HepG2 (cell line): ENCODE measurements around the gene NSUN6. TPM values are rescaled to one million over a fixed set of nuclear protein-coding genes. Genes with fewer than 3 reads are reported as not detected.

Source experiments
- ATAC-seq: fragments of 200-7000 bp; cut with Tn5 transposase; 3 replicates; pipeline ENCODE4 v1.9.1; 2020; ENCODE audit warnings: mild to moderate bottlenecking, moderate library complexity
- BruUV-seq: library from RNA; stranded (reverse); fragments of 400-500 nt; replicated peaks from 2 replicates; lab custom pipeline; 2021; lab: Mats Ljungman, UMichigan
- CTCF ChIA-PET: fragments of 300-600 bp; formaldehyde crosslinking; extraction: SDS; loops from one replicate; lab custom pipeline; 2021; ENCODE audit warnings: low total read pairs, inconsistent platforms, low intra/inter-chr PET ratio; lab: Yijun Ruan, JAX
- POLR2A ChIA-PET: fragments of 350-600 bp; sonication (Branson Sonifier 250); formaldehyde crosslinking; loops from one replicate; lab custom pipeline; 2020; ENCODE audit warnings: antibody characterized with exemption, inconsistent platforms; lab: Yijun Ruan, JAX
- DNase-seq: peaks from one replicate; pipeline ENCODE4 v3.0.0-alpha.2; 2015; ENCODE audit warnings: low spot score
- FAIRE-seq: peaks from 3 replicates; lab custom pipeline; 2011; peaks lifted over from hg19 to GRCh38; lab: Jason Lieb, UNC
- H2AFZ ChIP-seq: one replicate; pipeline ENCODE4 v1.6.1; 2011; ENCODE audit warnings: low read length, inconsistent platforms
- H3K27ac ChIP-seq: fragments of 300-600 bp; 3 replicates; pipeline ENCODE4 v1.8.0; 2011; ENCODE audit warnings: mixed run types, mild to moderate bottlenecking, mixed read lengths, low read length, inconsistent platforms; ENCODE audit not compliant: insufficient read depth; ENCODE audit errors: extremely low read length
- H3K27me3 ChIP-seq, 2 experiments: fragments of 200-600 bp in 1 of 2; 2 replicates in 1 of 2; 3 replicates in 1 of 2; pipeline versions ENCODE4 v1.6.0 to v1.8.0; 2011; ENCODE audit warnings: low read length in 2 of 2, mild to moderate bottlenecking in 2 of 2, moderate library complexity in 2 of 2, inconsistent platforms in 1 of 2; ENCODE audit not compliant: insufficient read depth in 2 of 2, control insufficient read depth in 1 of 2
- H3K36me3 ChIP-seq, 2 experiments: fragments of 200-600 bp in 1 of 2; replicated peaks in 1 of 2; 2 replicates in 1 of 2; 3 replicates in 1 of 2; pipeline versions ENCODE4 v1.5.1 to v1.8.0; 2011; ENCODE audit warnings: low read length in 2 of 2, inconsistent platforms in 1 of 2; ENCODE audit not compliant: insufficient read depth in 2 of 2, control insufficient read depth in 1 of 2
- H3K4me1 ChIP-seq: 2 replicates; pipeline ENCODE4 v1.5.1; 2012; ENCODE audit warnings: low read length, inconsistent platforms; ENCODE audit not compliant: insufficient read depth
- H3K4me2 ChIP-seq: 2 replicates; pipeline ENCODE4 v1.6.0; 2011; ENCODE audit warnings: low read depth, low read length, inconsistent platforms
- H3K4me3 ChIP-seq, 3 experiments: fragments of 200-600 bp in 1 of 3; sonication (generic), shearing (Covaris generic) in 1 of 3; replicated peaks in 1 of 3; 2 replicates each; pipeline ENCODE4 v1.5.1; 2011 to 2016; ENCODE audit warnings: low read length in 3 of 3, inconsistent platforms in 2 of 3, low read depth in 2 of 3, mild to moderate bottlenecking in 2 of 3, control low read depth in 1 of 3, mixed read lengths in 1 of 3; ENCODE audit not compliant: insufficient read depth in 1 of 3
- H3K79me2 ChIP-seq: one replicate; pipeline ENCODE4 v1.6.1; 2011; ENCODE audit warnings: low read length, inconsistent platforms; ENCODE audit not compliant: insufficient read depth
- H3K9ac ChIP-seq: 2 replicates; pipeline ENCODE4 v1.6.0; 2011; ENCODE audit warnings: mild to moderate bottlenecking, low read depth, low read length, inconsistent platforms; ENCODE audit not compliant: insufficient read depth
- H3K9me3 ChIP-seq: 2 replicates; pipeline ENCODE4 v1.5.1; 2012; ENCODE audit warnings: mild to moderate bottlenecking, low read length
- H4K20me1 ChIP-seq: 2 replicates; pipeline ENCODE4 v1.6.0; 2011; ENCODE audit warnings: inconsistent platforms, mild to moderate bottlenecking, low read length, moderate library complexity; ENCODE audit not compliant: insufficient read depth
- DBP ChIP-seq: sonication (generic); formaldehyde crosslinking; IDR thresholded peaks from 2 replicates; pipeline ENCODE4 v1.4.0; 2020; ENCODE audit warnings: missing genetic modification reagents; ENCODE audit errors: not compliant biosample characterization
- HNF4G ChIP-seq, 2 experiments: sonication (generic) in 1 of 2; formaldehyde crosslinking in 1 of 2; IDR thresholded peaks; 2 replicates each; pipeline versions ENCODE4 v1.4.0 to v1.6.1; 2011 to 2020; ENCODE audit warnings: borderline replicate concordance in 2 of 2, low read depth in 2 of 2, mild to moderate bottlenecking in 2 of 2, low read length in 1 of 2, missing genetic modification reagents in 1 of 2, moderate library complexity in 1 of 2
- KDM1A ChIP-seq: IDR thresholded peaks from 2 replicates; pipeline ENCODE4 v1.6.1; 2016; ENCODE audit warnings: missing compliant biosample characterization
- NAIF1 ChIP-seq: sonication (generic); formaldehyde crosslinking; IDR thresholded peaks from 2 replicates; pipeline ENCODE4 v1.5.0; 2020; ENCODE audit warnings: mild to moderate bottlenecking, missing genetic modification reagents, borderline replicate concordance
- PHF21A ChIP-seq: sonication (generic); formaldehyde crosslinking; IDR thresholded peaks from 2 replicates; pipeline ENCODE4 v1.5.0; 2020; ENCODE audit warnings: mild to moderate bottlenecking, missing genetic modification reagents
- SKI ChIP-seq: fragments of 450-650 bp; IDR thresholded peaks from one replicate; pipeline ENCODE4 v1.6.1; 2018; ENCODE audit warnings: mild to moderate bottlenecking; ENCODE audit not compliant: partially characterized antibody
- SP5 ChIP-seq: IDR thresholded peaks from 2 replicates; pipeline ENCODE4 v1.6.1; 2016; ENCODE audit warnings: low read depth, borderline replicate concordance
- WGBS: methylation state at CpG from one replicate; pipeline ENCODE4 v1.1.6; 2017; ENCODE audit warnings: low lambda C conversion rate; 5-methylcytosine and 5-hydroxymethylcytosine counted together
- in situ Hi-C: cut with HindIII; loops from 2 replicates; pipeline ENCODE4 v1.10.0; 2017; ENCODE audit warnings: low pct_unique_long_range_greater_than_20kb; ENCODE audit not compliant: extremely low pct_ligation_motif_present
- intact Hi-C: fragments of 100-400 bp; cut with micrococcal nuclease; formaldehyde crosslinking; loops from one replicate; pipeline ENCODE4 v1.10.0; 2022; ENCODE audit not compliant: unreplicated experiment
- polyA plus RNA-seq, 8 experiments: library from polyadenylated mRNA; depleted of rRNA in 3 of 8; stranded (reverse) in 7 of 8; unstranded in 1 of 8; fragments of >200 nt; fragmentation: Illumina TruSeq in 4 of 8; extraction: Trizol in 4 of 8; gene quantifications; 2 replicates each; pipeline versions ENCODE4 v1.2.1 to v1.2.3, GENCODE V29; 2011 to 2016; ENCODE audit warnings: low read depth in 4 of 8, missing spikeins in 1 of 8, mixed read lengths in 1 of 8; ENCODE audit not compliant: insufficient read depth in 1 of 8
- total RNA-seq, 5 experiments: library from RNA; depleted of rRNA; stranded (reverse); fragments of >200 nt; fragmentation: Illumina TruSeq; extraction: Trizol; gene quantifications; 2 replicates each; pipeline ENCODE4 v1.2.3, GENCODE V29; 2016; ENCODE audit warnings: low read depth in 1 of 5
- TF ChIP-seq, protein P1 (sequence below): sonication (generic); formaldehyde crosslinking; IDR thresholded peaks from 2 replicates; pipeline ENCODE4 v1.5.1; 2020; ENCODE audit warnings: missing genetic modification reagents, mild to moderate bottlenecking, borderline replicate concordance

Gene NSUN6
- total and polyA plus RNA-seq, 2 of the 13 experiments (the other 11 are each of a cell fraction or from before 2014, with no cell fraction given): 17.2 to 19.3 TPM

GRCh38 chr10:18527687-18528086, 123.7 kb downstream of the NSUN6 start (continued):
- TF ChIP-seq NAIF1: no peak
- no peak for TF ChIP-seq DBP (CRISPR knock-in tag)
- TF ChIP-seq, protein P1, sequence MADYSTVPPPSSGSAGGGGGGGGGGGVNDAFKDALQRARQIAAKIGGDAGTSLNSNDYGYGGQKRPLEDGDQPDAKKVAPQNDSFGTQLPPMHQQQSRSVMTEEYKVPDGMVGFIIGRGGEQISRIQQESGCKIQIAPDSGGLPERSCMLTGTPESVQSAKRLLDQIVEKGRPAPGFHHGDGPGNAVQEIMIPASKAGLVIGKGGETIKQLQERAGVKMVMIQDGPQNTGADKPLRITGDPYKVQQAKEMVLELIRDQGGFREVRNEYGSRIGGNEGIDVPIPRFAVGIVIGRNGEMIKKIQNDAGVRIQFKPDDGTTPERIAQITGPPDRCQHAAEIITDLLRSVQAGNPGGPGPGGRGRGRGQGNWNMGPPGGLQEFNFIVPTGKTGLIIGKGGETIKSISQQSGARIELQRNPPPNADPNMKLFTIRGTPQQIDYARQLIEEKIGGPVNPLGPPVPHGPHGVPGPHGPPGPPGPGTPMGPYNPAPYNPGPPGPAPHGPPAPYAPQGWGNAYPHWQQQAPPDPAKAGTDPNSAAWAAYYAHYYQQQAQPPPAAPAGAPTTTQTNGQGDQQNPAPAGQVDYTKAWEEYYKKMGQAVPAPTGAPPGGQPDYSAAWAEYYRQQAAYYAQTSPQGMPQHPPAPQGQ (CRISPR knock-in tag): no peak
- no peak for TF ChIP-seq SKI
- no peak for TF ChIP-seq HNF4G (IDR thresholded peaks at IDR 0.05; ENCODE audit: borderline replicate concordance, low read depth, low read length)
- no peak for TF ChIP-seq HNF4G (CRISPR knock-in tag; IDR thresholded peaks at IDR 0.05; ENCODE audit: borderline replicate concordance, low read depth)
- TF ChIP-seq KDM1A: no peak

DNA sequence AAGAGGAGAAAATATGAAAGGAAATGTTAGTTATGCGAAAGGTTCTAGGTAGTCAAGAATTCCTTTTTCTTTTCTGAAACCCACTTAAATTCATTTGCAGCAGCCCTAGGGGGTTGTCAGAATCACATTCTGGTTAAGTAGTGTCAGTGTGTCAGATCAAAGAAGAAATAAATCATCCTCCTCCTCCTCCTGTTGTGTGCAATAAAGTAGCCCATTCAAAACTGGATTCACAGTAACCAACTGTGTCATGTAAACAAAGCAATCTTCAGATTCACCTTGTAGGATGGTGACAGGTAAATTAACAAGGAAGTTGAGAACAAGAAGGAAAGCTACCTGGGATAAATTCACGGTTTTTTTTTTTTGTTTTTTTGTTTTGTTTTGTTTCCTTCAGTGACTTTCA, 127.5 kb downstream of the NSUN6 start:
- intact Hi-C loops: no loop called here
- H3K4me2 ChIP-seq: no peak overlapping the region
- no peak overlapping the region for H3K9ac ChIP-seq
- ChIA-PET POLR2A (no interaction called here), CTCF (no interaction called here)
- no peaks in the 10 kb centered on the region for H3K9me3 ChIP-seq
- no peak for ATAC-seq
- H4K20me1 ChIP-seq: no peaks in the 10 kb centered on the region
- TF ChIP-seq PHF21A (CRISPR knock-in tag) (no peak), SP5 (CRISPR knock-in tag) (no peak)
- no peaks in the 10 kb centered on the region for H3K36me3 ChIP-seq
- peaks cover 14% of the 10 kb centered on the region for H3K4me1 ChIP-seq
- WGBS: 92% methylated on average over 2 of the region's 2 CpGs
- no peak for FAIRE-seq
- no peaks in the 10 kb centered on the region for H3K79me2 ChIP-seq
- DNase-seq: no peak
- H3K4me3 ChIP-seq: no peak overlapping the region
- no TSS peak for BruUV-seq
- H3K27ac ChIP-seq: no peak overlapping the region
- in situ Hi-C loops: no loop called here
- no peak overlapping the region for H2AFZ ChIP-seq
- H3K27me3 ChIP-seq: no peaks in the 10 kb centered on the region
